Nephron (organoid): ENCODE measurements around the gene EPS8.
"Not testable (repeated sequence)": the region's sequence is repeated elsewhere in the genome, so short reads cannot be mapped to it uniquely, and the experiment has no call there.

Source experiments
- H3K27ac Mint-ChIP-seq, 3 experiments: 2 replicates each; pipeline ENCODE4 v1.8.0; 2020; ENCODE audit warnings: mixed read lengths in 3 of 3, mild to moderate bottlenecking in 2 of 3, moderate library complexity in 1 of 3
- H3K27me3 Mint-ChIP-seq: 2 replicates; pipeline ENCODE4 v1.8.0; 2021; ENCODE audit warnings: low read depth, mild to moderate bottlenecking, moderate library complexity, mixed read lengths
- H3K36me3 Mint-ChIP-seq: 2 replicates; pipeline ENCODE4 v1.8.0; 2020; ENCODE audit warnings: low read depth, mixed read lengths
- H3K4me1 Mint-ChIP-seq: 2 replicates; pipeline ENCODE4 v1.8.0; 2020; ENCODE audit warnings: mixed read lengths
- H3K4me3 Mint-ChIP-seq, 3 experiments: 2 replicates each; pipeline ENCODE4 v1.8.0; 2020; ENCODE audit warnings: mild to moderate bottlenecking in 3 of 3, mixed read lengths in 3 of 3, moderate library complexity in 2 of 3
- H3K9me3 Mint-ChIP-seq: 2 replicates; pipeline ENCODE4 v1.8.0; 2020; ENCODE audit warnings: mixed read lengths
- TF ChIP-seq, protein P1 (sequence below), 3 experiments: fragments of 200-600 bp; sonication (generic); IDR thresholded peaks; one replicate each; pipeline ENCODE4 v1.5.0; 2021; ENCODE audit warnings: antibody characterized with exemption in 3 of 3; ENCODE audit not compliant: unreplicated experiment in 3 of 3

EPS8 gene

DNA sequence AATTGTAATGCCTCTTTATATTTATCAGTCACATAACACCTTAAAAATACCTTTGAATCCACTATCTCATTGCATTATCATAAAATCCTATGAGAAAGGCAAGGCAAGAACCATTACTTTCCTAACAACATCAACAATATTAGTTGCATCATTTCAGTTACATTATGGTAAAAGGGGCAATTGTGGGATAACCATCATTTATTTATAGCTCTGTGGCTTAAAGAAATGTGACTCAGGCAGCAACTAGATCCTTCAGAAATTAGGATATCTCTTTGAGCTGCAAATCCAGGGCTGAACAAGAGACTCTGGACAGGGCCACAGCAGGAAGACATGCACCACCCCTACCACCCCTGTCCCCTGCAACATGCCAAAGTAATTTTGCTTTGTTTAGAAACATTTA, 36.4 kb downstream of the EPS8 start:
- no peaks in the 10 kb centered on the region for H3K36me3 Mint-ChIP-seq
- no peak overlapping the region for H3K4me3 Mint-ChIP-seq
- H3K27me3 Mint-ChIP-seq, result no peaks in the 10 kb centered on the region
- no peak overlapping the region for H3K27ac Mint-ChIP-seq
- H3K9me3 Mint-ChIP-seq, result no peaks in the 10 kb centered on the region
- TF ChIP-seq, protein P1, sequence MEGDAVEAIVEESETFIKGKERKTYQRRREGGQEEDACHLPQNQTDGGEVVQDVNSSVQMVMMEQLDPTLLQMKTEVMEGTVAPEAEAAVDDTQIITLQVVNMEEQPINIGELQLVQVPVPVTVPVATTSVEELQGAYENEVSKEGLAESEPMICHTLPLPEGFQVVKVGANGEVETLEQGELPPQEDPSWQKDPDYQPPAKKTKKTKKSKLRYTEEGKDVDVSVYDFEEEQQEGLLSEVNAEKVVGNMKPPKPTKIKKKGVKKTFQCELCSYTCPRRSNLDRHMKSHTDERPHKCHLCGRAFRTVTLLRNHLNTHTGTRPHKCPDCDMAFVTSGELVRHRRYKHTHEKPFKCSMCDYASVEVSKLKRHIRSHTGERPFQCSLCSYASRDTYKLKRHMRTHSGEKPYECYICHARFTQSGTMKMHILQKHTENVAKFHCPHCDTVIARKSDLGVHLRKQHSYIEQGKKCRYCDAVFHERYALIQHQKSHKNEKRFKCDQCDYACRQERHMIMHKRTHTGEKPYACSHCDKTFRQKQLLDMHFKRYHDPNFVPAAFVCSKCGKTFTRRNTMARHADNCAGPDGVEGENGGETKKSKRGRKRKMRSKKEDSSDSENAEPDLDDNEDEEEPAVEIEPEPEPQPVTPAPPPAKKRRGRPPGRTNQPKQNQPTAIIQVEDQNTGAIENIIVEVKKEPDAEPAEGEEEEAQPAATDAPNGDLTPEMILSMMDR (IDR thresholded peaks at IDR 0.05; ENCODE audit: unreplicated experiment in 3 of 3), result no peak
- H3K4me1 Mint-ChIP-seq, result peaks cover 10% of the 10 kb centered on the region

DNA sequence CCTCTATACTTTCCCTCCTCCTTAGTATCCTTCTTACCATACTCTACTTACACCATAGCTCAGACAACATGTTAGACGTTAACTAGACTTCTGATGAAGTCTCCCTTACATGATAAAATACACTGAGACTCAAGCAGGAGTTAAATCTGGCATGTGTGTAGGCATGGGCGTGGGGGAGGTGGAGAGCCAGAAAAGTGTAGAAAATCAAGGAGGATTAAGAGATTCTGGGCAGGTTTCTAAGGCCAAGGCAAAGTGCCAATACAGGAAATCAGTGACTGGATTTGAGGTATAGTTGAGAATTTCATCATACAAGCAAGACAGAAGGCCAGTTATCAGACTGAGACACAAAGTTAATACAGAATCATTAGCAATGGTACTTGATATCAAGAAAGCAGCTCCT, 37.4 kb downstream of the EPS8 start:
- no peaks in the 10 kb centered on the region for H3K27me3 Mint-ChIP-seq
- H3K36me3 Mint-ChIP-seq, result no peaks in the 10 kb centered on the region
- no peak overlapping the region for H3K4me3 Mint-ChIP-seq
- H3K27ac Mint-ChIP-seq, result peak overlapping the region in 1 of 3 experiments; percentile 1
- H3K9me3 Mint-ChIP-seq, result no peaks in the 10 kb centered on the region
- H3K4me1 Mint-ChIP-seq, result peaks cover 10% of the 10 kb centered on the region
- TF ChIP-seq, protein P1 (IDR thresholded peaks at IDR 0.05; ENCODE audit: unreplicated experiment in 3 of 3), result no peak

DNA sequence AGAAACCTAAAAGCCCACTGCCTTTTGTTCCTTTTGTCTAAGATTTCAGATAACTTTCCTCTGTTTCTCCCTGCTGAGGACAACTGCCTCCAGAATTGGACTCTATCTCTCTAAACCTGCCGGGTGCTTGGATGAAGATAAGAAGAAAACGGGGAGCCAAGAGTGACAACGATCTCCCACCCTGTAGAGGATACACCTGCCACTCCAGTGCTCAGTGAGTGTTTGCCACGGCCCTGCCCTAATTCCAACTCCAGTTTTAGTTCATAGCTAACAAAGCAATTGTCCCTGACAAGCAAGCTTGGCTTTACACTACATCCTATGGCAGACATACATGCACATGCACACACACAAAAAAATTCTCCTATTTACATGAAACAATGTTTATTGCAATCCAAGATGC, 39.3 kb downstream of the EPS8 start:
- Mint-ChIP-seq H3K36me3 (no peaks in the 10 kb centered on the region), H3K9me3 (peaks cover 3% of the 10 kb centered on the region), H3K4me3 (no peak overlapping the region), H3K27ac (no peak overlapping the region), H3K4me1 (peaks cover 15% of the 10 kb centered on the region), H3K27me3 (no peaks in the 10 kb centered on the region)
- TF ChIP-seq, protein P1 (IDR thresholded peaks at IDR 0.05; ENCODE audit: unreplicated experiment in 3 of 3), result no peak

DNA sequence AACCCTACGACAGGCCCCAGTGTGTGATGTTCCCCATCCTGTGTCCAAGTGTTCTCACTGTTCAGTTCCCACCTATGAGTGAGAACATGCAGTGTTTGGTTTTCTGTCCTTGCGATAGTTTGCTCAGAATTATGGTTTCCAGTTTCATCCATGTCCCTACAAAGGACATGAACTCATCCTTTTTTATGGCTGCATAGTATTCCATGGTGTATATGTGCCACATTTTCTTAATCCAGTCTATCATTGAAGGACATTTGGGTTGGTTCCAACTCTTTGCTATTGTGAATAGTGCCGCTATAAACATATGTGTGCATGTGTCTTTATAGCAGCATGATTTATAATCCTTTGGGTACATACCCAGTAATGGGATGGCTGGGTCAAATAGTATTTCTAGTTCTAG, 47.3 kb downstream of the EPS8 start:
- not testable (repeated sequence) for H3K4me3 Mint-ChIP-seq, H3K4me1 Mint-ChIP-seq, H3K27me3 Mint-ChIP-seq, H3K27ac Mint-ChIP-seq, H3K36me3 Mint-ChIP-seq
- peaks cover 18% of the 10 kb centered on the region for H3K9me3 Mint-ChIP-seq

DNA sequence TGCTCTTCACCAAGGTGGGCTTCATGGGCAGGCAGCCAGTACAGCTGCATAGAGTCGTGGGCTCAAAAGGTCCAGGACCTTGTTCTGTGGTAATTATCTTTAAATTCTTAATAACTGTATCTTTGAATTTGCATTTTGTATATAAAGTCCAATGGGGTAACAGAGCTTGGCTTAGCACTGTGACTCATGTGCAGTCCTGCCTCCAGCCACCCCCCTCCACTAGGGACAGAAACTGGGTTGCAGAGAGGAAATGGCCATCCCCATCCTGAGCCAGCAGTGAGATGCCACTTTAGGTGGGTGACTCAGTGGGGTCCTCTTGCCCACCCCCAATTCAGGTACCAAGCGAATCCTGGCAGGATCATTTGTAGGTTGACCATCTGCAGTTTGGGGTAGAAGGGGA, 48.1 kb downstream of the EPS8 start:
- no peaks in the 10 kb centered on the region for H3K27me3 Mint-ChIP-seq
- H3K4me3 Mint-ChIP-seq, result no peak overlapping the region

DNA sequence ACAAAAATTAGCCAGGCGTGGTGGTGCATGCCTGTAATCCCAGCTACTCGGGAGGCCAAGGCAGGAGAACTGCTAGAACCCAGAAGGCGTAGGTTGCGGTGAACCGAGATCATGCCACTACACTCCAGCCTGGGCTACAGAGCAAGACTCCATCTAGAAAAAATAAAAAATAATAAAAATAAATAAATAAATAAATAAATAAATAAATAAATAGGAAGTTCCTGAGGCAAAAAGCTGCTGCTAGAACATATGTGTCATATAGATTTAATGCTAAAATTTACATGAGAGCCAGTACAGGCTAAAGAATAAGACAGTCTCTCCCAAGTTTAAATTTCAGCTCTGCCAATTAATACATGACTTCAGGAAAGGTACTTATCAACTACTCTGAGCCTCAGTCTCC, 48.8 kb downstream of the EPS8 start:
- H3K36me3 Mint-ChIP-seq, H3K4me3 Mint-ChIP-seq, H3K27me3 Mint-ChIP-seq, H3K27ac Mint-ChIP-seq, H3K4me1 Mint-ChIP-seq: not testable (repeated sequence)
- peaks cover 16% of the 10 kb centered on the region for H3K9me3 Mint-ChIP-seq

More for the DNA sequence above, 48.1 kb downstream of the EPS8 start:
- Mint-ChIP-seq H3K27ac (no peak overlapping the region), H3K36me3 (peaks cover 4% of the 10 kb centered on the region), H3K9me3 (peaks cover 18% of the 10 kb centered on the region), H3K4me1 (no peaks in the 10 kb centered on the region)
- TF ChIP-seq, protein P1 (IDR thresholded peaks at IDR 0.05; ENCODE audit: unreplicated experiment in 3 of 3), result no peak

DNA sequence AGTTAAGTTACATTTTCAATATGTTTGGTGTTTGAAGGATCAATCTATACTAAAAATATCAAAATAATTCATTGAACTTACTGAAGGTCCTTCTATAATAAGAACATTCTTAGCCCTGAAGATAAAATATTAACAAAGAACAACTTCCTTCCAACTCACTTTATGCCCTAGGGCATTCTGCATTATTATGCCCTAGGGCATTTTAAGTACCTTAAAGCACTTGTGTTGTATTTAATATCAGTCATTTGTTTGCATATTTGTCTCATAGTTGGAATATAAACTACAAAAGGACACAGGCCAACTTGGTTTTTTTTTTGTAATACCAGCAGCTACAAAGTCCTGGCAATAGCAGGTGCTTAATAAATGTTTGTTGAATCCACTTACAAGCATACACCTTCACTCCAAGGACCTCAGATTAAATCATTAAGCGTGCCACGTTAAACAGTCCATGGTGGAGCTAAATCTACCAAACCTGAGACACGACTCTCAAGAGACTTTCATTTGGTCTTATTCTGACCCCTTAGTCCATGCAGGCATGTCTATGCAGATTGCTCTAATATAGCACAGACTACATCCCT, 50.7 kb downstream of the EPS8 start:
- no peaks in the 10 kb centered on the region for H3K27me3 Mint-ChIP-seq
- no peaks in the 10 kb centered on the region for H3K4me1 Mint-ChIP-seq
- H3K4me3 Mint-ChIP-seq, result no peak overlapping the region
- peak overlapping the region in 2 of 3 experiments; percentile 25 to 49 for H3K27ac Mint-ChIP-seq
- TF ChIP-seq, protein P1 (IDR thresholded peaks at IDR 0.05; ENCODE audit: unreplicated experiment in 3 of 3), result no peak
- peaks cover 10% of the 10 kb centered on the region for H3K9me3 Mint-ChIP-seq
- H3K36me3 Mint-ChIP-seq, result no peaks in the 10 kb centered on the region
